Neuron (in vitro differentiated cells): ENCODE data around the gene TRIM66.
A peak's percentile ranks its signal among the peaks of the same experiment; 100 is the strongest.

Experiments
- H2AFZ ChIP-seq: one replicate; pipeline ENCODE4 v1.6.1; 2013; ENCODE audit warnings: low read depth, mild to moderate bottlenecking, inconsistent platforms, low read length, moderate library complexity
- H3K27me3 ChIP-seq: one replicate; pipeline ENCODE4 v1.6.1; 2013; ENCODE audit warnings: low read length; ENCODE audit not compliant: insufficient read depth
- H3K36me3 ChIP-seq: one replicate; pipeline ENCODE4 v1.6.1; 2013; ENCODE audit warnings: low read length; ENCODE audit not compliant: insufficient read depth
- H3K4me1 ChIP-seq: one replicate; pipeline ENCODE4 v1.6.1; 2013; ENCODE audit warnings: low read length; ENCODE audit not compliant: insufficient read depth
- H3K4me3 ChIP-seq: 2 replicates; pipeline ENCODE4 v1.5.1; 2013; ENCODE audit warnings: mild to moderate bottlenecking, low read length, moderate library complexity
- H3K9me3 ChIP-seq: one replicate; pipeline ENCODE4 v1.6.1; 2013; ENCODE audit warnings: low read length

TRIM66 gene, protein sequence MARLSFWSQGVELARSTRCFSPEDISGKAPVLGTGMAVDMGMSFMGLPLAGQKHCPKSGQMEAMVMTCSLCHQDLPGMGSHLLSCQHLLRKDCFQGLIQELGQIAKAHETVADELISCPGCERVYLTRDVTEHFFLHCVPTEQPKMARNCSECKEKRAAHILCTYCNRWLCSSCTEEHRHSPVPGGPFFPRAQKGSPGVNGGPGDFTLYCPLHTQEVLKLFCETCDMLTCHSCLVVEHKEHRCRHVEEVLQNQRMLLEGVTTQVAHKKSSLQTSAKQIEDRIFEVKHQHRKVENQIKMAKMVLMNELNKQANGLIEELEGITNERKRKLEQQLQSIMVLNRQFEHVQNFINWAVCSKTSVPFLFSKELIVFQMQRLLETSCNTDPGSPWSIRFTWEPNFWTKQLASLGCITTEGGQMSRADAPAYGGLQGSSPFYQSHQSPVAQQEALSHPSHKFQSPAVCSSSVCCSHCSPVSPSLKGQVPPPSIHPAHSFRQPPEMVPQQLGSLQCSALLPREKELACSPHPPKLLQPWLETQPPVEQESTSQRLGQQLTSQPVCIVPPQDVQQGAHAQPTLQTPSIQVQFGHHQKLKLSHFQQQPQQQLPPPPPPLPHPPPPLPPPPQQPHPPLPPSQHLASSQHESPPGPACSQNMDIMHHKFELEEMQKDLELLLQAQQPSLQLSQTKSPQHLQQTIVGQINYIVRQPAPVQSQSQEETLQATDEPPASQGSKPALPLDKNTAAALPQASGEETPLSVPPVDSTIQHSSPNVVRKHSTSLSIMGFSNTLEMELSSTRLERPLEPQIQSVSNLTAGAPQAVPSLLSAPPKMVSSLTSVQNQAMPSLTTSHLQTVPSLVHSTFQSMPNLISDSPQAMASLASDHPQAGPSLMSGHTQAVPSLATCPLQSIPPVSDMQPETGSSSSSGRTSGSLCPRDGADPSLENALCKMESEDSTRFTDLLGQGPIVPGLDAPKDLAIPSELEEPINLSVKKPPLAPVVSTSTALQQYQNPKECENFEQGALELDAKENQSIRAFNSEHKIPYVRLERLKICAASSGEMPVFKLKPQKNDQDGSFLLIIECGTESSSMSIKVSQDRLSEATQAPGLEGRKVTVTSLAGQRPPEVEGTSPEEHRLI (N-terminal part only)

GRCh38 chr11:8682303-8683114 is at the start of gene TRIM66, which contains the start of gene RPL27A:
Gene TRIM66 (minus strand): TSS chr11:8682665. CDS start chr11:8672274, 10,391 bp downstream.
Gene RPL27A (plus strand): TSS chr11:8682792. CDS start chr11:8682814, 22 bp downstream.
- Histone ChIP-seq H3K27me3 (no peaks in the 10 kb centered on the region), H3K4me3 (peak within 1 kb of the TSS; percentile 67), H2AFZ (peak within 1 kb of the TSS; percentile 27), H3K4me1 (peaks cover 22% of the 10 kb centered on the region), H3K9me3 (no peaks in the 10 kb centered on the region), H3K36me3 (peaks cover 35% of the 10 kb centered on the region)

DNA sequence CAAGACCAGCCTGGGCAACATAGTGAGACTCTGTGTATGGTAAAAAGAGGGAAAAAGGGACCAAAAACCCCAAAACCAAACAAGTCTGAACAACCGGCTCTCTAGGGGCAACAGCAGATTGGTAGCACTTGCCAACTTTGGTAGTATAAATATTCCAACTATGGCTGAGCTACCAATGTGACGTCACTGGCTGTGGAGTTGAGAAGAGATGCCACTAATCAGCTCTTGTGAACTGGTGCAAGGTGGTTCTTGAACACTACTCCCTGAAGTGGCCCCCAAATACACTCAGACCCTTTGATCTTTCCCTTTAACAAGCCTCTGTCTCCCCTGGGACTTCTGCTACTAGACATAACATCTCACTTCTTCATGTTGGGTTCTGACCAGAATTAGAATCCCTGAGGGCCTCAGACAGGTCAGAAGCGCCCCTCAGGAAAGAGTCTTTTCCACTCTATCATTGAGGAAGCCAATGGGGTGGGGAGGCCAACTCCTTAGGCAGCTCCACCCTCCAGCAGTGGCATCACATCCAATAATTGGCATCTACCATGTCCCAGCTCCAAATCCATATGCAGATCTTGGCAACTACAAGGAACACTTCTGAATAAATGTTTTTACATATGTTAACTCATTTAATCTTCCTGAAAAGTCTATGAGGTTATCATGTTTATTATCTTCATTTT is 49.3 kb upstream of the TRIM66 start:
- no peaks in the 10 kb centered on the region for H3K36me3 ChIP-seq
- no peak overlapping the region for H3K4me3 ChIP-seq
- H3K4me1 ChIP-seq = peaks cover 3% of the 10 kb centered on the region
- no peak overlapping the region for H2AFZ ChIP-seq
- no peaks in the 10 kb centered on the region for H3K27me3 ChIP-seq
- no peaks in the 10 kb centered on the region for H3K9me3 ChIP-seq

DNA sequence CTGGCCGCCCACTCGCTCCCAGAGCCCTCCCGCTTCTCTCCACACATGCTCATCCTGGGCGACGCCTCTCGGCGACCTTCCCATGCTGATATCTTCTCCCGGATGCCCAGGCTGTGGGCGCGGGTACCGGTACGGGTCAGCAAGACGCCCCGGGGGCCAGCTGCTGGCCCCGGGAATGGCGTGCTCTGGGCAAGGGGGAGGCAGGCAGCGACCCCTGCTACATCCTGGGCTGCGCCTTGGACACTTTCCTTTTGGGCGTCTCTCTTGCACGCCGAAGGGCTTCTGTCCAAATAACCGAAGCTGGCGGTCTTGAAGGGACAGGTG is 48.2 kb upstream of the TRIM66 start:
- Histone ChIP-seq H2AFZ (no peak overlapping the region), H3K4me1 (peaks cover 3% of the 10 kb centered on the region), H3K36me3 (peaks cover 5% of the 10 kb centered on the region), H3K4me3 (no peak overlapping the region), H3K9me3 (no peaks in the 10 kb centered on the region), H3K27me3 (no peaks in the 10 kb centered on the region)

DNA sequence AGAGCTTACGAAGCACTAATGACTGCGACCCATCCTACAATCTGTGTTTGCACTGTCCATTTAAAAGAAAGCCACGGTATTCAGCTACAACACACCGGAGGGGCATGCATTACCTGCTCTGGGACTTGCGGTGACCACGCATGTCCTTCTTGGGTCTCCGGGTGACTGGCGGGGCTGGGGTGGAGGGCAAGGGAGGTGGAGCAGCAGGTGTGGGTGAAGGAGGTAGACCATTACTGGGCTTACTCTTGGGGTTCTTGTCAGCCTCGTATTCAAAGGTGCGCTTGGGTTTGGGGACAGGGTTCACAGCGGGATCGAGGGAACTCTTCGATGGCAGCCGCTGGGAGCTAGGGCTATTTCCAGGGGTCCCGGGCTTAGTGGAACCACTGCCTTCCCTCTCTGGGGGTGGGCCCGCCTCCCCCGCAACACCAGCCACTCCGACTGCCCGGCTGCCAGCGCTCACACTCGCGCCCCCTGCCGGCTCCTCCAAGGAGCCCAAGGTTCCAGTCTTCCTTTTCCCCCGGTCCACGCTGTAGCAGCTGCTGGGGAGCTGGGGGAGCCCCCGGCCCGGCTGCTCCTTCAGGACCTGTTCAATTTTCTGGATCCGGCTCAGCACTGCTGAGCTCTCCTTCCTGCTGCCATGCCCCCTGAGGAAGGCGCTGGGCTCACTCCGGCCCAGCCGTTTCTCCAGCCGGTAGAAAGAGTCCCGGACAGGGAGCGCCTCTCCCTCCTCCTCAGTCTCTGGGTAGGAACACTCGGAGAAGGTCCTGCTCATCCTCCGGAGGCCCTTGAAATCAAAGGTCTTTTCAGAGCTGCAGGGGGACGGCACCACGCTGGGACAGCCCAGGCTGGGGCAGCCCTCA is 47.6 kb upstream of the TRIM66 start:
- Histone ChIP-seq H3K36me3 (peaks cover 7% of the 10 kb centered on the region), H3K27me3 (no peaks in the 10 kb centered on the region), H3K4me3 (no peak overlapping the region), H3K9me3 (no peaks in the 10 kb centered on the region), H2AFZ (no peak overlapping the region), H3K4me1 (peaks cover 3% of the 10 kb centered on the region)

- Histone ChIP-seq H3K4me1 (peaks cover 3% of the 10 kb centered on the region), H3K36me3 (peaks cover 7% of the 10 kb centered on the region)
Observed at GRCh38 chr11:8729067-8729466, 46.6 kb upstream of the TRIM66 start.

GRCh38 chr11:8728563-8728962 is 46.1 kb upstream of the TRIM66 start:
- peaks cover 7% of the 10 kb centered on the region for H3K36me3 ChIP-seq

More at GRCh38 chr11:8729067-8729466, 46.6 kb upstream of the TRIM66 start:
- H3K9me3 ChIP-seq = no peaks in the 10 kb centered on the region
- no peak overlapping the region for H3K4me3 ChIP-seq
- H3K27me3 ChIP-seq = no peaks in the 10 kb centered on the region
- no peak overlapping the region for H2AFZ ChIP-seq

GRCh38 chr11:8726395-8726794 is 43.9 kb upstream of the TRIM66 start:
- no peak overlapping the region for H3K4me3 ChIP-seq
- no peaks in the 10 kb centered on the region for H3K9me3 ChIP-seq
- H3K27me3 ChIP-seq = no peaks in the 10 kb centered on the region
- H2AFZ ChIP-seq = no peak overlapping the region
- H3K36me3 ChIP-seq = peaks cover 10% of the 10 kb centered on the region
- H3K4me1 ChIP-seq = peaks cover 3% of the 10 kb centered on the region

More at GRCh38 chr11:8728563-8728962, 46.1 kb upstream of the TRIM66 start:
- no peaks in the 10 kb centered on the region for H3K27me3 ChIP-seq
- no peaks in the 10 kb centered on the region for H3K9me3 ChIP-seq
- no peak overlapping the region for H2AFZ ChIP-seq
- H3K4me3 ChIP-seq = no peak overlapping the region
- H3K4me1 ChIP-seq = peaks cover 3% of the 10 kb centered on the region

DNA sequence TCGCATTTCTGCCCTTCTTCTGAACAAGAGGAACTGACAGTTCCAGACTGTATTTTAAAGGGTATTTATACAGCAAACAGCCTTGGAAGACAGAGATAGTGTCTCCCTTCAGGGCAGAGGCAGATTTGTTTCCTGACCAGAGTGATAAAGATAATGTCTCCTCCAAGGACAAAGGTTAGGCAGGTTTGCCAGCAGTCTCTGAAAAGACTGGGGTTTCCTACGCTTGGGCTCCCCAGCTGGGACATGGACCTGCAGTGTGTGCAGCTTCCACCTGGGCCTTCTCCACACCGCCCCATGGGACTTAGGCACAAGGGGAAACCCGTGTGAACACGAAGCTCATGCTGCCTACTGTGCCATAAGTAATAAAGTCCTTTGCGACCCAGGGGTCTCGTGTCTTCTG is 42.2 kb upstream of the TRIM66 start:
- H3K4me1 ChIP-seq = peaks cover 3% of the 10 kb centered on the region
- H3K36me3 ChIP-seq = peaks cover 10% of the 10 kb centered on the region
- H3K27me3 ChIP-seq = no peaks in the 10 kb centered on the region
- no peak overlapping the region for H2AFZ ChIP-seq
- no peak overlapping the region for H3K4me3 ChIP-seq
- no peaks in the 10 kb centered on the region for H3K9me3 ChIP-seq

DNA sequence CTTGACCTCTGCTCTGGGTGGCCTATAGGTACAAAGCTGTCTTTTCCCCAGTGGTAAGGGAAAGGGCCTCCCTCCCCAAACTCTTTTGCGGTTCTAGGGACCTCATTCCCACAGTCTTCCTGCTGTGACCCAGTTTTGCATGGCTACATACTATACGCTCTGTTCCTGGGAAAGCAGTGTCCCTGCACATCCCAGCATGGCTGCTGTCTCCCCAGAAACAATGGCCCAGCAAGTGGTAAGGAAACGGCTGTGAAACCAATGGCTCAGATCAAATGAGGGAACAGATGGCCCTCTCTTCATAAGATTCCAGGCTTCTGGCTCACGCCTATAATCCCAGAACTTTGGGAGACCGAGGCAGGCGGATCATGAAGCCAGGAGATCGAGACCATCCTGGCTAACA is 41.2 kb upstream of the TRIM66 start:
- Histone ChIP-seq H3K36me3 (peaks cover 10% of the 10 kb centered on the region), H3K4me1 (peaks cover 2% of the 10 kb centered on the region)

GRCh38 chr11:8722809-8723208 is 40.3 kb upstream of the TRIM66 start:
- H3K36me3 ChIP-seq = peaks cover 10% of the 10 kb centered on the region
- no peaks in the 10 kb centered on the region for H3K27me3 ChIP-seq
- no peaks in the 10 kb centered on the region for H3K9me3 ChIP-seq
- no peak overlapping the region for H3K4me3 ChIP-seq
- H3K4me1 ChIP-seq = peaks cover 7% of the 10 kb centered on the region
- H2AFZ ChIP-seq = no peak overlapping the region

More for the DNA sequence above, 41.2 kb upstream of the TRIM66 start:
- Histone ChIP-seq H2AFZ (no peak overlapping the region), H3K27me3 (no peaks in the 10 kb centered on the region), H3K9me3 (no peaks in the 10 kb centered on the region), H3K4me3 (no peak overlapping the region)
